Measurements from ENCODE around the gene PRKG1.

DNA sequence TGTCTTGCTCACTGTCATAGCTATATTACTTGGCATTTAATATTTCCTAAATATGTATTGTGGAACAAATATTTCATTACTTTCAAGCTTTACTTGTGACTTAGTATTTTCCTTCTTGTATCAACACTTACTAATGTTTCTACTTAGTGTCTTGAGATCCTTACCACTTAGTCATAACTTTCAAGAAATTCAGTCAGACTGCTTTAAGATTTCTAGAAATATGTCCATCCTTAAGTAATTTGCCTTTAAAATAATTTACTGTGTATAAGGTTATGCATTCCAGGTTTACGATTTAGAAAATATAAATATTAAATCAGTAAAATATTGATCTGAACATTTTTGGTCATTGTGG, 712.4 kb downstream of the PRKG1 start:
- TF ChIP-seq, protein P1, sequence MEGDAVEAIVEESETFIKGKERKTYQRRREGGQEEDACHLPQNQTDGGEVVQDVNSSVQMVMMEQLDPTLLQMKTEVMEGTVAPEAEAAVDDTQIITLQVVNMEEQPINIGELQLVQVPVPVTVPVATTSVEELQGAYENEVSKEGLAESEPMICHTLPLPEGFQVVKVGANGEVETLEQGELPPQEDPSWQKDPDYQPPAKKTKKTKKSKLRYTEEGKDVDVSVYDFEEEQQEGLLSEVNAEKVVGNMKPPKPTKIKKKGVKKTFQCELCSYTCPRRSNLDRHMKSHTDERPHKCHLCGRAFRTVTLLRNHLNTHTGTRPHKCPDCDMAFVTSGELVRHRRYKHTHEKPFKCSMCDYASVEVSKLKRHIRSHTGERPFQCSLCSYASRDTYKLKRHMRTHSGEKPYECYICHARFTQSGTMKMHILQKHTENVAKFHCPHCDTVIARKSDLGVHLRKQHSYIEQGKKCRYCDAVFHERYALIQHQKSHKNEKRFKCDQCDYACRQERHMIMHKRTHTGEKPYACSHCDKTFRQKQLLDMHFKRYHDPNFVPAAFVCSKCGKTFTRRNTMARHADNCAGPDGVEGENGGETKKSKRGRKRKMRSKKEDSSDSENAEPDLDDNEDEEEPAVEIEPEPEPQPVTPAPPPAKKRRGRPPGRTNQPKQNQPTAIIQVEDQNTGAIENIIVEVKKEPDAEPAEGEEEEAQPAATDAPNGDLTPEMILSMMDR (IDR thresholded peaks at IDR 0.05): no peak
- no peak for TF ChIP-seq POLR2A (IDR thresholded peaks at IDR 0.05)
- no peak for TF ChIP-seq EP300 (IDR thresholded peaks at IDR 0.05)
- TF ChIP-seq POLR2AphosphoS5 (IDR thresholded peaks at IDR 0.05): no peak
